Activated CD8-positive, alpha-beta memory T cell treated with anti-CD3 and anti-CD28 coated beads for 48 hours (primary cell): Measurements from ENCODE around the gene CRYBB3.
"Not testable (repeated sequence)": the region's sequence is repeated elsewhere in the genome, so short reads cannot be mapped to it uniquely, and the experiment has no call there.

Experiments used
- DNase-seq, 3 experiments: peaks; one replicate each; pipeline ENCODE4 v3.0.0-alpha.2; 2020; ENCODE audit warnings: low read depth in 2 of 3, low spot score in 2 of 3

CRYBB3 gene

GRCh38 chr22:25238058-25238457 lies 38.4 kb downstream of the CRYBB3 start:
- DNase-seq, result not testable (repeated sequence)

GRCh38 chr22:25255169-25255568 lies 55.5 kb downstream of the CRYBB3 start:
- DNase-seq, result not testable (repeated sequence)
